Fibroblast of peridontal ligament (primary cell): ENCODE measurements around the gene DCLK3.

Experiments
- DNase-seq: peaks from one replicate; pipeline ENCODE4 v3.0.0-alpha.2; 2010; ENCODE audit errors: extremely low read depth

Gene DCLK3

DNA sequence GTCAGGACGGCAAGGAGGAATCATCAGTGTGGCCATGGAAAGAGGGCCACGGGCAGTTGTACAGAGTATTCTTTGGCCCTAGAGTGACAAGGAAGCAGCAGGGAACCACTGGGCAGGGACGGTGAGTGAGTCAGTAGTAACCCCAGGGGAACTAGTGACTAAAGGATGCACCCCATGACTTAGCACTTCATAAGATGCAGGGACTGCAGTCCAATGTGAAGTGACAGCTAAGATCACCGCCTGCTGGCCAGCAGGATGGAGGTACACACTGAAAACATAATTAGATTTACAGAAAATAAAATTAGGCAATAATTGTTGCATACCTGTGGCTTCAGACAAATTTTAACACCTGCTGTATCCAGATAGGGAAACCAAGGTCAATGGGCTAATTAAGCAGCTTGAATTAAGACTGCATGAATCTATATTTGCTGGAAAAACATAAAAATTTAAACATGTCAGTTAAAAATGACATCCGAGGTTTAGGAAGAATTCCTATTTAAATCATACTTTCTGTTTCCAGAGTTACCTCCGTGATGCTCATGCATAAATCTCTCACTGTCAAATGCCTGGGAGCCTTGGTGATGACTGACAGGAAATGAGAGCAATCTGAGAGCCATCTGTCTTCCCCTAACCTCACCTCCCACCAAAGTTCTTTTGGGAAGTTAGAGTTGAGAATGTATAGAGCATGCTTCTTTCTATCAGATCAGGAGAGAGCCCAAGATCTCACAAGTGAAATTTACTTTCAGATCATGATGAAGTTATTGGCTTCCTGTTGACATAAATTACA is 56.5 kb downstream of the DCLK3 start:
- no peak for DNase-seq

GRCh38 chr3:36705015-36705414 is 59.3 kb downstream of the DCLK3 start:
- no peak for DNase-seq

DNA sequence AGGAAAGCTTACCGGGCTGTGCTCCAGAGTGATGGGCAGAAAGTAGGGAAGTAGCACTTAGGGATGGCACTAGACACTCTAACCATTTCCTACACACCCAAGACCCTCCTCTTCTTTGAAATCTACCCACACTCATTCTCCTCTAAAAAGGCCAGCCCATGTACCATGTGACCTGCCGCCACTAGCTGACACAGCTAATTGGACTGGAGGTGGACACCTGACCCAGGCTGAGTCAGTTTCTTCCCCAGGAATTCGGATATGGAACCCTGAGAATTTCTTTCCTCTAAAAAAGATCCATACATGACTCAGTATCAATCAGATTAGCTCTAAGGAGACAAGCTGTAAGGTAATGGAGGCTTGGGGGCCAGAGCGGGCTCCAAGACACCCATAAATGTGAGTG is 60.1 kb downstream of the DCLK3 start:
- DNase-seq = no peak

GRCh38 chr3:36701249-36701572 is 63.1 kb downstream of the DCLK3 start:
- DNase-seq = no peak

DNA sequence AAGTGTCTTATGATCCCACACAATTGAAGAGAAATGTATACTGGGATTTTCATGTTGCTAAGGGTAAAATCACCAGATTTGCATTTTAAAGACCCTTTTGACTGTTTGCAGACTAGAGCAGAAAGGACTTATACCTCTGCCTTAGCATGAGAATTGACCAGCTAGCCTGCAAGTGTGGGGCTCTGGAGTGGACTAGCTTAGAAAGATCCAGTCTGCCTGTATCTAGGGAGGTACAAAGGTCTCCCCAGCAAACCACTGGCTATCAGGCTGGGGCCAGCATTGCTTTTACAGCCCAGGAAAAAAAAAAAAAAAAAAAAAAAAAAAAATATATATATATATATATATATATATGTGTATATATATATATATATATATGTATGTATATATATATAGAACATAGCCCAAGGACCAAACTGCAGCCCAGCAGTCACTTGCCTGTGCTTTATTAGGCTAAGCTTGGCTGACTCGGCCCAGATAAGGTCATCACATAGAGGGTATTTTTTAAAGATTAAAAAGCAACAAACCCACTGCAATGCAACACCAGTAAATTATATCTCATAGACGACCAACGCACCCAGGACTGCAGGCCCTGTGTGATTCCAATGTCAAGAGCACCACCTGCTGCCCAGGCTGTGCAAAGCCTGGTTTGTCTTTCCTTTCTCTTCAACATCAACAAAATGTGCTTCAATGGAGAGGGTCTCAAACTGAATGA is 63.7 kb downstream of the DCLK3 start:
- peak; percentile 87 for DNase-seq

- no peak for DNase-seq
Observed at GRCh38 chr3:36698314-36698713, 66.0 kb downstream of the DCLK3 start.

DNA sequence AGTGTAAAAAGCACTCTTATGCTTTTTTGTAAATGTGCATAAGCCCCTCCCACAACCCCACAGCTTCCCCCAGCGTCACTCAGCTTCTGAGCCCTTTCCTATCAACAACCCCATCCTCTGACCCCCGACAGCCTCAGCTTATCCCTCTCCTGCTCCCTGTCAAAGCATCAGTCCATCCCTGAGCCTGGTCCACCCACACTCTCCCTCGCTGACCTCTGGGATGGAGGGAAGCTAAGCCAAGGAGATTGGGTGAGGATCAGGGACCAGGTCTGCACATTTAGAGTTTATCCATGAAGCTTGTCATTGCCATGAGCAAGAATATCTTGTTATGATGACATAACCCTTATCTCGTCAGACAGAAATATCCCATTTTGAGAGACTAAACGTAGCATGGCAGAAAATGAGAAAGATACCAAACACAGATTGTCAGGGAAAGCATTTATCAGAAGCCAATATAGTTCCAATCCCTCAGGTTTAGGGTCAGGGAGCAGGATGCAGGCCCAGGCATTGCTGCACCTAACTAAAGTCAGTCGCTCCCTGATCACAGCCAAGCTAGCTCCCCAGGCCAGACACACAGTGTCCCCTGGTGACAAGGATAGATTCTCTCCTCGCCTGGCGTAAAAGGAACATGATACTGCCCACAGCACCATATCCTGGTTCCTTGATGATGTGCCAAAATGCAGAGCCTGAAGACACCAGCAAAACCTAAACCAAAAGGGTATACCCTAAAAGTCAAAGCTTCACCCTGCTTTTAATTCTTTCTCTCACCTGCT is 66.9 kb downstream of the DCLK3 start:
- no peak for DNase-seq

GRCh38 chr3:36696799-36697198 is 67.6 kb downstream of the DCLK3 start:
- DNase-seq = no peak

GRCh38 chr3:36695769-36696137 is 68.6 kb downstream of the DCLK3 start:
- DNase-seq = peak; percentile 73

DNA sequence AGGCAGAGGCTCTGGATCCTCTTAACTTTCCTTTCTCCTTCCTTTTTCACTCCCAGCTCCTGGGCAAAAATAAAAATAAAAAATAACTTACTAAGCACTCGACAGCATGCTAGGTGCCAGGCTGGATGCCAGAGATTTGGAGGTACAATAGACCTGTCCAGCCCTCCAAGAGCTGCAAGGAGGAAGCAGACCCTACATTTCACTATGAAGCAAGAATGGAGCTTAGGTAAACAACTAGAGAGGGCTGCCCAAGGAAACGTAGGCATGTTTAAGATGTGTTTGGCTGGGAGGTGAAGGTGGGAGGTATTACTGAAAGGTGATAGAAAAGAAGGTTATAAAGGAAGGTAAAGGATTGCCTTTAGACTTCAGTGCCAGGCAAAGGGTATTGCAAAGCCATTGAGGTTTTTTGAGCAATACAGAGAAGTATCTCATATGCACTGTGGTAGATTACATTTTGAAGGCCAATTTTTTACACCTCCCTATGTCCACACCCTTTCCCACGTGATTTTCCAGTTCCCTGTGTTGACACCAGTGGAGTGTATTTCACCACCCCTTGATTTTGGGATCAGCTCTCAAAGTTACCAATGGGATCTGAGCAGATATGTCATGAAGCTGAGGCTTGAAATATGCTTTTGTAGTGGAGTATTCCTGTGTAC is 69.1 kb downstream of the DCLK3 start:
- peak; percentile 25 for DNase-seq

DNA sequence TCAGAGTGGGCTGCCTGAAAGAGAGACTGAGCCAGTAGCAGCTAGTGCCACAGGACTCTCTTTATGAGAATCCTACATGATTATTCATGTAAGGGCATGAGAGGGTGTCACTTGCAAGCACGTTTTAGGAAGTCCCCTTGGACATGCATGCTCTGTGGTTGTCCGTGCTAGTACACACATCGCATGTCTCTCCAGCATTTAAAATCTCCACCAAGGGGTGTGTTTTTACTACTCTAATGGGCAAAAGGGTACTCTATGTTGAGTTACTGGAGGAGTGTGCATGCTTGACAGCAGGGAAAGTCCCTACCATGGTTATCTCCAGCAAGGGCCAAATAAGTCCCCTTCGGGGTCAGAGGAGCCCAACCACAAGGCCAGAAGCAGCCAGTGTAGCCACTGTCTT is 70.7 kb downstream of the DCLK3 start:
- no peak for DNase-seq

- DNase-seq = no peak
Observed at GRCh38 chr3:36689560-36689959, 74.8 kb downstream of the DCLK3 start.

DNA sequence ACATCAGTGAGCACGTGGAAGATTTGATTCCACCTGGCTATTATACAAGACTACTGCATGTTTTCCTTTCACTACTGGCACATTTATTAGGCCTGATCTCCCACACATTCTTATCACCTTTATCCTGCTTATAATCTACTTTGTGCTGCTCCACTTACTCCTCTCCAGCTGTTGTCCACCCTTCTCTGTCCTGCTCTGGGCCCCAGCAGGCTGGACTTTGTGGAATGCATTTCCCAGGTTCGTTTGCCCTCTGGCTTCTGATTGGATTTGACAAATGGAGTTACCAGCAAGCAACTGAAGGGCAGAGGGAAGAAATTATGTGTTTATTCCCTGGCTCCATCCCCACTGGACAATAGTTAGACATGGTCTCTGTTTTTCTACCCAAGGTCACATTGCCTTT is 75.5 kb downstream of the DCLK3 start:
- no peak for DNase-seq

DNA sequence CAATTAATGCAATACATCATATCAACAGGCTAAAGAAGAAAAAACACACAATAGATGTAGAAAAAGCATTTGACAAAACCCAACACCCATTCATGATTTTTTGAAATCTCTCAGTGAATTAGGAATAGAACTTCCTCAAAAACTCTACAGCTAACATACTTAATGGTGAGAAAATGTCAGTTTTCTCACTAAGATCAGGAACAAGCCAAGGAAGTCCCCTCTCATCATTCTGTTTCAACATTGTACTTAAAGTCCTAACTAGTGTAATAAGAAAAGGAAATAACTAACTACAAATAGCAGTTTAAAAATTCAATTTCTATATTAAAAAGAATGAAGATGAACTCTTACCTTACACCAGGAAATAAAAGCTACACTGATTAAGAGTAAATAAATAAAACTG is 77.8 kb downstream of the DCLK3 start:
- no peak for DNase-seq

GRCh38 chr3:36681867-36682266 is 82.5 kb downstream of the DCLK3 start:
- DNase-seq = no peak

DNA sequence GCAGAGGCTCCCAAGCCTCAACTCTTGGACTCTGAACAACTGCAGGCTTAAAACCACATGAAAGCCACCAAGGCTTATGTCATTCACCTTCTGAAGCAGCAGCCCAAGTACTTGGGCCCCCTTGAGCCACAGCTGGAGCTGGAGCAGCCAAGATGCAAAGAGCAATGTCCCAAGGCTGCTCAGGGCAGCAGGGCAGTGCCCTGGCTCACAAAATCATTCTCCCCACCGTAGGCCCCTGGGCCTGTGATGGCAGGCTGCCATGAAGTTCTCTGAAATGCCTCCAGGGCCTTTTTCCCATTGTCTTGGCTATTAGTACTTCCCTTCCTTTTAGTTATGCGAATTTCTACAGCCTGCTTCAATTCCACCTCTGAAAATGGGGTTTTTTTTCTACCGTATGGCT is 83.4 kb downstream of the DCLK3 start:
- DNase-seq = no peak

DNA sequence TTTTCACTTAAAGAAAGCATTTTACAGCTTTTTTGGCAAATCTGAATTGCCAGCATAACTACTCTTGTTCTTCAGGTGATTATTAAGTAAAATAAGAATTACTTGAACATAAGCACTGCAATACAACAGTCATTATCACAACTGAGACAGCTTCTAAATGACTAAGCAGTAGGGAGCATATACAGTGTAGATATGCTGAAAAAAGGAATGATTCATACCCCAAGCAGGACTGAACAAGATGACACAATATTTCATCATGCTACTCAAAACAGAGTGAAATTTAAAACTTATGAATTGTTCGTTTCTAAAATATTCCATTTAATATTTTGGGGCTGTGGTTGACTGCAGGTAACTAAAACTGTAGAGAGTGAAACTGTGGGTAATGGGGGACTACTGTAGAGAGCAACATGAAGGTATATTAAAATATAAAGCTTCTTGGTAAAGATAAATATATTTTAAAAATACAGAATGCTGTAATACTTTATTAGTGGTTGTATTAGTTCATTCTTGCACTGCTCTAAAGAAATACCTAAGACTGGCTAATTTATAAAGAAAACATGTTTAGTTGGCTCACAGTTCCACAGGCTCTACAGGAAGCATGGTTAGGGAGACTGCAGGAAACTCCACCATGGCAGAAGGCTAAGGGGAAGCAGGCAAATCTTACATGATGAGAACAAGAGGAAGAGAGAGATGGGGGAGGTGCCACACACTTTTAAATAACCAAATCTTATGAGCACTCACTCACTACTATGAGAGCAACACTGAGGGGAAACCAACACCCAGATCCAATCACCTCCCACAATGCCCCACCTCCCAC is 84.8 kb downstream of the DCLK3 start:
- peak; percentile 94 for DNase-seq

DNA sequence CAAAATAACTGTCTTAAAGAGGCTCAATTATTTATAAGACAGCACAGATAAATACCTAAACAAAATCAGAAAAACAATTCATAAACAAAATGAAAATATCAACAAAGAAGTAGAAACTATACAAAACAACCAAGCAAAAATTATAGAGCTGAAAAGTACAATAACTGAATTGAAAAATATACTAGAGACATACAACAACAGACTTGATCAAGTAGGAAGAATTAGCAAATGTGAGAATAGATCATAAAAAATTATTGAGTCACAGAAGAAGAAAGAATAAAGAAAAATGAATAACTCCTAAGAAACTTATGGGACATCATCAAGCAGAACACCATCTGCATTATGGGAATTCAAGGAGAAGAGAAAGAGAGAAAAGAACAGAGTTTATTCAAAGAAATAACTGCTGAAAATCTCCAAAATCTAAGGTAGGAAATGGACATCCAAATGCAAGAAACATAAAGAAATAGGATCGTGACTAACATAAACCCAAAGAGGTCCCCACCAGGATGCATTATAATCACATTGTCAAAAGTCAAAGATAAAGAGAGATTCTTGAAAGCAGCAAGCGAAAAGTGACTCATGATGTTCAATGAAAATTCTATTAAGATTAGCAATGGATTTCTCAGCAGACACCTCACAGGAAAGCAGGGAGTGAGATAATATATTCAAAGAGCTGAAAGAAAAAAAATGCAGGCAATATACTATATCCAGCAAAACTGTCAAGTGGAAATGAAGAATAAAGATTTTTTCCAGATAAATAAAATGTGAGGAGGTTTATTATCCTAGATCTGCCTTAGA is 85.9 kb downstream of the DCLK3 start:
- DNase-seq = peak; percentile 26

DNA sequence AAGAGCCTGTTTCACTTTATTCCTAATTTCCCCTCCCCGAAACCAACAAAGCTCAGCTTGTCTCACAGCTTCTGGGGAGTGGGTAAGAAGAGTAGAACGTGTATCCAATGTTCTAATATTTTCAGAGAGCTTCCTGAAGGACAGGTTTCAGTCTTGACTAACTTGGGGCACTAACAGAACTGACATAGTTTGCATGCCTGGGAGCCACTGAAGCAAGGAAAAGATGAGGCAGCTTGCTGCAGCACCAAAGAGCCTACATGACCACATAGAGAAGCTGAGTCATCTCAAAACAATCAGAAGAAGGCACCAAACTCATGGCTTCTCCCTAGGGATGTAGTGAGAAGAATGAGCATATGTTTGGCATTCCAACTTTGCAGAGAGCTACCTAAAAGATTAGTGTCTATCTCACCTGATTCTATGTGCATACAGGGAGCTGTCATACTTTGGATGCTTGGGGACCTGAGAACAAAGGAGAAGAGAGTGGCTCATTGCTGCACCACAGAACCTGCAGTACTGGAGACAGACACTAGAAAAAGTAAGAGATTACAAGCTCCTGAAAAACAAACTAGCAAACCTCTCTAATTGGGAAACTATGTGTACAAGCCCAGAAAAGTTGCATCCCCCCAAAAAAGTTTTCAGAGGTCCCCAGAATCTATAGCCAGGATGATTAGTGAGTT is 86.9 kb downstream of the DCLK3 start:
- peak; percentile 93 for DNase-seq

- no peak for DNase-seq
Observed at GRCh38 chr3:36674816-36675215, 89.5 kb downstream of the DCLK3 start.
